D341Med (cell line): ENCODE measurements around the gene RAB29.

Experiments used
- DNase-seq: peaks from one replicate; pipeline ENCODE4 v3.0.0; 2012; ENCODE audit warnings: low spot score

Gene RAB29

GRCh38 chr1:205719762-205720161 is 55.5 kb downstream of the RAB29 start:
- no peak for DNase-seq

GRCh38 chr1:205719015-205719414 is 56.3 kb downstream of the RAB29 start:
- DNase-seq: no peak
